GM12872 (cell line): Measurements from ENCODE around the gene DVL2.

Source experiments
- TF ChIP-seq, protein P1 (sequence below): IDR thresholded peaks from 3 replicates; pipeline ENCODE4 v1.5.1; 2011; ENCODE audit warnings: low read depth, mild to moderate bottlenecking, low read length, moderate library complexity; ENCODE audit not compliant: insufficient read depth

The DVL2 gene

DNA sequence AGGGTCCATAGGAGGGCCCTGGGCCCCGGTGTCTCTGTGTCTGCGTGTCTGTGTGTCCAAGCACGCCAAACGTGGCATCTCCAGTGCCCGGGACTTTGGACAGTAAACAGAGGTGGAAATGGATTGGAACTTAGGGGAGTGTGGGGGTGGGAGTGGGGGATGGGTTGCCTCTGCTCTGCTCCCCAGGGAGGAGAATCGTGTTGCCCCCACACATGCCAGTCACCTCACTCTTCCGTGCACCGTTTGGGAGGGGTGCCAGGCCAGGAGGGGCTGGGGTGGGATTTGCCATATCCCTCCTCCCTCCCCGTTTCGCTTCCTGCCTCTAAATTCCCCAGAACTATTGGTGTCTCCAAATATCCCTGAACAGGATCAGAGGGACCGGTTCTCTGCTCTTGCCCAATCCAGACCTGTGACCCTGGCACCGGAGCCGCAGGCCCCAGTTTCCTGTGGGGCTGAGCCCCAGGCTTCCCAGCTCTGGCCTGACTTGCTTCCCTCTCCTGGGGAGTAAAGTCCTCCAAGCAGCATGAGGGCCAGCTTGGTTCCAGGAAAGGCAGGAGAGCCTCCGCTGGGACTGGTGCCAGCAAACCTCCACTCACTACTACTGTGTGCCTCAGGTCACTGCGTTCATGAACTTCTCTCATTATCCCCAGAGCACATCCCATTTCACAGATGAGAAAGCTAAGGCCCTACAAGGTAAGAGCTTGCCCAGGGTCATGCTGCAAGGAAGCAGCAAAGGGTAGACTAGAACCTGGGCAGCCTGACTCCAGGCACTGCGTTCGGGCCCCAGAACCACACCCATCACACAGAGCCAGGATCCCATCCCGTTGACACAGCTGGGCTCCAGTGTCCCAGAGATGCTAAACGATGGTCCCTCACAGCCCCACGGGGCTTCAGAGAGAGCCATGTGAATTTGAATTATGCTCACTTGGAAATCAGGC is 54.7 kb downstream of the DVL2 start, which contains the start of gene ASGR1:
ASGR1 (minus strand) TSS at position 54 of the 938 bp plus-strand sequence. CDS start 807 bp downstream, outside the sequence.
- TF ChIP-seq, protein P1, sequence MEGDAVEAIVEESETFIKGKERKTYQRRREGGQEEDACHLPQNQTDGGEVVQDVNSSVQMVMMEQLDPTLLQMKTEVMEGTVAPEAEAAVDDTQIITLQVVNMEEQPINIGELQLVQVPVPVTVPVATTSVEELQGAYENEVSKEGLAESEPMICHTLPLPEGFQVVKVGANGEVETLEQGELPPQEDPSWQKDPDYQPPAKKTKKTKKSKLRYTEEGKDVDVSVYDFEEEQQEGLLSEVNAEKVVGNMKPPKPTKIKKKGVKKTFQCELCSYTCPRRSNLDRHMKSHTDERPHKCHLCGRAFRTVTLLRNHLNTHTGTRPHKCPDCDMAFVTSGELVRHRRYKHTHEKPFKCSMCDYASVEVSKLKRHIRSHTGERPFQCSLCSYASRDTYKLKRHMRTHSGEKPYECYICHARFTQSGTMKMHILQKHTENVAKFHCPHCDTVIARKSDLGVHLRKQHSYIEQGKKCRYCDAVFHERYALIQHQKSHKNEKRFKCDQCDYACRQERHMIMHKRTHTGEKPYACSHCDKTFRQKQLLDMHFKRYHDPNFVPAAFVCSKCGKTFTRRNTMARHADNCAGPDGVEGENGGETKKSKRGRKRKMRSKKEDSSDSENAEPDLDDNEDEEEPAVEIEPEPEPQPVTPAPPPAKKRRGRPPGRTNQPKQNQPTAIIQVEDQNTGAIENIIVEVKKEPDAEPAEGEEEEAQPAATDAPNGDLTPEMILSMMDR = no peak

DNA sequence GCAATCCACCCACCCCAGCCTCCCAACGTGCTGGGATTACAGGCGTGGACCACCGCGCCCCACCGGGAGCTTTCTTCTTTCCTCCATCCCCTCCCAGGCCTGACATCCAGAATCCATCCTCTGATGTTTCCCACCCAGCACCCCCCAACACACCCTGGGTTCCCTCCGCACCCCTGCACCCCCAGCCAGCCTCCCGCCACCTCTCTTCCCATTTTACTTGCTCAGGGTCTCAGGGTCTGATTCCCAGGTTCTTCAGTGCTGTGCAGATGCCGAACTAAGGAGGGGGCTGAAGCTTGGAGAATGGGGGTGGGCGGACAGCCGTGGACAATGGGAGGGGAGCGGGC is 55.4 kb downstream of the DVL2 start:
- TF ChIP-seq, protein P1 = no peak

DNA sequence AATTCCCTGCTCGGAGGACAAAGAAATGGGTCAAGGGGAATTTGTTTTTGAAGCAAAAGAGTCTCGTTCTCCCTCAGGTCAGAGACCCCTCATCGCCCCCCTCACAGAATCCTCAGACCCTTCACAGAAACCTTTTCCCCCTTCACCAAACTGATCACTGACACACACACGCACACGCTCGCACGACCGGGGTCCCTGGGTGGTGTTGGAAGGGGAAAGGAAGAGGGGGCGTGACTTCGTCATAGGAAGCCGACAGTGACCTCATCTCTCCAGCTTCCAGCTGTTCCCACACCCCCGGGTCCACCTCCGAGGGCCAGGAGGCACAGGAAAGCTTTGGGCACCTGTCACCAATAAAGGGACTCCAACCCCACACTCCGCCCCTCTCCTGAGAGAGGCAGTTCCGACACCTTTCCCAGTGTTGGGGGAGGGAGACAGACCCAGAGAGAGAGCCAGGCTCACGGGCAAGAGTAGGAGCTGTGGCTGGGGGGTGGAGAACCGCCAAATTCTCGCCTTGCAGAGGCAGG is 56.3 kb downstream of the DVL2 start:
- TF ChIP-seq, protein P1 = no peak

DNA sequence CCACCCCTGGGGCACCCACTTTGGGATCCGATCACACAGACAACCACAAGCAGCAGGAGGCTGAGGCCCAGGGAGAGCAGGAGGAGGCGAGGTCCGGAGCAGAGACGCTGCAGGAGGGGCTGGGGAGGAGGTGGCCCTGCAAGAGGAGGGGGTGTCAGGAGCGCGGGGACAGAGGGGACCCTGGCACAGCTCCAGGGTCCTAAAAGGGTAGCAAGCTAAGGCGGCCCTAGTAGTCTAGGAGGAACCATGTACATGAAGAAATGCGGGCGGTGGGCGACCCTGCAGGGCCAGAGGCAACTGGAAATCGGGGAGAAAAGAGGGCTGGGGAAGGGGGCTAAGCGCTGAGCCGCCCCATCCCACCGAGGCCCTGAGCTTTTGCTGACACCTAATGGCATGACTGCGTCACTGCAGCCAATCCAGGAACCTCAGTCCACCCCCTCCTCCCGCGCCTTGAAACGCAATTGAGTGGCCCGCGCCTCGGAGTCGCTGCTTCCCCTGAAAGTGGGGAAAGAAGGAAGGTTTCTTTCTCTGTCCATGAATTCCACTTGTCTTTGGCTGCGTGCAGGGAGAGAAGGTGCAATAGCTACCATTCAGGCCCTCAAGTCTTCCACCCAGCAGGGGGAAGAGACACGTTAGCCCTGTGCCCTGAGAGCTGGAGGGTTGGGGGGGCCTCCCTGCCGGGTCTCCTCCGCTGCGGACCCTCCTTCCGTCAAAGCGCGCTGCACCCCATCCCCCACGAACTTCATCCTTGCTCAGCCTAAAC is 56.9 kb downstream of the DVL2 start:
- TF ChIP-seq, protein P1 = peak; percentile 95

DNA sequence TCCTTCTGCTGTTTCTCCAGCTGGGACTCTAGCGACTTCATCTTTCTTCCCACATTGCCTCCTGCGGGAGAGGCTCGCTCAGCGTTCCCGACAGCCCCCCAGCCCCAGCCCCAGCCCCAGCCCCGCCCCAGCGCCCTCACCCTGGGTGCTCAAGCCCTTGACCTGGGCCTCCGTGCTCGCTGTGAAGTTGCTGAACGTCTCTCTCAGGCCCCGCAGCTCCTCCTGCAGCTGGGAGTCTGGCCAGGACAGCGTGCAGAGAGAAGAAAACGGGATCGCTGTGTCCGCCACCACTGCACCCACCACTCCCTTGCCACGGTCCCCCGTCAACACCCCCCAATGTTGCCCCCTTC is 57.5 kb downstream of the DVL2 start:
- TF ChIP-seq, protein P1 = no peak

DNA sequence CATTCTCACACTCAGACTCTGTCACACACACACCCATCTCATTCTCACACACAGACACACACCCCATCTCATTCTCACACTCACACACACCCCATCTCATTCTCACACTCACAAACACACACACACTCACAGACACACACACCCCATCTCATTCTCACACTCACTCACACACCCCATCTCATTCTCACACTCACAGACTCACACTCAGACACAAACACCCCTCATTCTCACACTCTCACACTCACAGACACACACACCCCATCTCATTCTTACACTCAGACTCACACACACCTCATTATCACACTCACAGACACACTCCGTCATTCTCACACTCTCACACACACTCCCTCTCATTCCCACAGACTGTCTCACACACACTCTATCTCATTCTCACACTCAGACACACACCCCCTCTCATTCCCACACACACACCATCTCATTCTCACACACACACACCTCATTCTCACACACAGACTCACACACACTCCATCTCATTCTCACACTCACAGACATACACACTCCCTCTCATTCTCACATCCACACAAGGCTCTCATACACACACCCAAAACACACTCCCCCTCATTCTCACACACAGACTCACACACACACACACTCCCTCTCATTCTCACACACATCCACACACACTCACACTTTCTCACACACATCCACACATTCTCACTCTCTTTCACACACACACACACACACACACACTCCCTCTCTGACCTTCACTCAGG is 58.0 kb downstream of the DVL2 start:
- TF ChIP-seq, protein P1 = no peak
